ENCODE results near the gene R3HCC1L.
A peak's percentile ranks its signal among the peaks of the same experiment; 100 is the strongest.

Gene R3HCC1L

GRCh38 chr10:98264378-98265065 is 130.1 kb downstream of the R3HCC1L start:
- no peak for TF ChIP-seq CTCF (IDR thresholded peaks at IDR 0.05; ENCODE audit: low read length, missing control alignments)
- DNase-seq (ENCODE audit: low read depth): no peak
- H3K4me3 ChIP-seq (replicated peaks; ENCODE audit: low read depth, low read length): no peak overlapping the region

GRCh38 chr10:98265403-98266378 is 131.2 kb downstream of the R3HCC1L start:
- no peak for DNase-seq (ENCODE audit: low read depth)
- no peak overlapping the region for H3K4me3 ChIP-seq (replicated peaks; ENCODE audit: low read depth, low read length)
- no peak for TF ChIP-seq CTCF (IDR thresholded peaks at IDR 0.05; ENCODE audit: low read length, missing control alignments)

GRCh38 chr10:98266647-98267046 is 132.2 kb downstream of the R3HCC1L start:
- no peak overlapping the region for H3K4me3 ChIP-seq (replicated peaks; ENCODE audit: low read depth, low read length)
- peak; percentile 11 for DNase-seq (ENCODE audit: low read depth)
- no peak for TF ChIP-seq CTCF (IDR thresholded peaks at IDR 0.05; ENCODE audit: low read length, missing control alignments)

- H3K4me3 ChIP-seq (replicated peaks; ENCODE audit: low read depth, low read length): no peak overlapping the region
- DNase-seq (ENCODE audit: low read depth): no peak
Observed at GRCh38 chr10:98267069-98267893, 132.8 kb downstream of the R3HCC1L start.

GRCh38 chr10:98267894-98268693 is 133.6 kb downstream of the R3HCC1L start, which contains the start of gene LOXL4:
Gene LOXL4, minus strand, starts transcription at chr10:98268194. Its CDS starts 5,175 bp downstream, at chr10:98263019.
- TF ChIP-seq CTCF (IDR thresholded peaks at IDR 0.05; ENCODE audit: low read length, missing control alignments): no peak
- peak; percentile 7 for DNase-seq (ENCODE audit: low read depth)
- peak within 1 kb of the TSS; percentile 48 for H3K4me3 ChIP-seq (replicated peaks; ENCODE audit: low read depth, low read length)

More at GRCh38 chr10:98267069-98267893, 132.8 kb downstream of the R3HCC1L start:
- TF ChIP-seq CTCF (IDR thresholded peaks at IDR 0.05; ENCODE audit: low read length, missing control alignments): no peak

Measured in fibroblast of pulmonary artery (primary cell).